Ovary (tissue), 3 donors: ENCODE measurements around the gene ASB15.

Experiments used
- EP300 ChIP-seq: sonication (generic); formaldehyde crosslinking; IDR thresholded peaks from one replicate; pipeline ENCODE4 v1.6.1; 2017; ENCODE audit warnings: antibody characterized with exemption
- TF ChIP-seq, protein P1 (sequence below), 3 donors: fragments of 450-650 bp in 2 of 3; fragments of 200-600 bp in 1 of 3; IDR thresholded peaks; one replicate each; pipeline versions ENCODE4 v1.5.1 to v1.8.0; 2016 to 2022; ENCODE audit warnings: antibody characterized with exemption in 3 of 3, mild to moderate bottlenecking in 1 of 3
- donor health status: DM: no; HTN: no; CAD: no.

- TF ChIP-seq, protein P1, sequence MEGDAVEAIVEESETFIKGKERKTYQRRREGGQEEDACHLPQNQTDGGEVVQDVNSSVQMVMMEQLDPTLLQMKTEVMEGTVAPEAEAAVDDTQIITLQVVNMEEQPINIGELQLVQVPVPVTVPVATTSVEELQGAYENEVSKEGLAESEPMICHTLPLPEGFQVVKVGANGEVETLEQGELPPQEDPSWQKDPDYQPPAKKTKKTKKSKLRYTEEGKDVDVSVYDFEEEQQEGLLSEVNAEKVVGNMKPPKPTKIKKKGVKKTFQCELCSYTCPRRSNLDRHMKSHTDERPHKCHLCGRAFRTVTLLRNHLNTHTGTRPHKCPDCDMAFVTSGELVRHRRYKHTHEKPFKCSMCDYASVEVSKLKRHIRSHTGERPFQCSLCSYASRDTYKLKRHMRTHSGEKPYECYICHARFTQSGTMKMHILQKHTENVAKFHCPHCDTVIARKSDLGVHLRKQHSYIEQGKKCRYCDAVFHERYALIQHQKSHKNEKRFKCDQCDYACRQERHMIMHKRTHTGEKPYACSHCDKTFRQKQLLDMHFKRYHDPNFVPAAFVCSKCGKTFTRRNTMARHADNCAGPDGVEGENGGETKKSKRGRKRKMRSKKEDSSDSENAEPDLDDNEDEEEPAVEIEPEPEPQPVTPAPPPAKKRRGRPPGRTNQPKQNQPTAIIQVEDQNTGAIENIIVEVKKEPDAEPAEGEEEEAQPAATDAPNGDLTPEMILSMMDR (IDR thresholded peaks at IDR 0.05): no peak
- no peak for TF ChIP-seq EP300
Observed at GRCh38 chr7:123661765-123662164, 60.1 kb downstream of the ASB15 start.
